HG03060 (cell line): ENCODE results near the gene MINDY1.

Experiments used
- ATAC-seq: cut with Tn5 transposase; IDR thresholded peaks from one replicate; pipeline ENCODE4 v1.9.1; 2021; ENCODE audit warnings: low read depth, moderate number of reproducible peaks; ENCODE audit not compliant: unreplicated experiment

Gene MINDY1

DNA sequence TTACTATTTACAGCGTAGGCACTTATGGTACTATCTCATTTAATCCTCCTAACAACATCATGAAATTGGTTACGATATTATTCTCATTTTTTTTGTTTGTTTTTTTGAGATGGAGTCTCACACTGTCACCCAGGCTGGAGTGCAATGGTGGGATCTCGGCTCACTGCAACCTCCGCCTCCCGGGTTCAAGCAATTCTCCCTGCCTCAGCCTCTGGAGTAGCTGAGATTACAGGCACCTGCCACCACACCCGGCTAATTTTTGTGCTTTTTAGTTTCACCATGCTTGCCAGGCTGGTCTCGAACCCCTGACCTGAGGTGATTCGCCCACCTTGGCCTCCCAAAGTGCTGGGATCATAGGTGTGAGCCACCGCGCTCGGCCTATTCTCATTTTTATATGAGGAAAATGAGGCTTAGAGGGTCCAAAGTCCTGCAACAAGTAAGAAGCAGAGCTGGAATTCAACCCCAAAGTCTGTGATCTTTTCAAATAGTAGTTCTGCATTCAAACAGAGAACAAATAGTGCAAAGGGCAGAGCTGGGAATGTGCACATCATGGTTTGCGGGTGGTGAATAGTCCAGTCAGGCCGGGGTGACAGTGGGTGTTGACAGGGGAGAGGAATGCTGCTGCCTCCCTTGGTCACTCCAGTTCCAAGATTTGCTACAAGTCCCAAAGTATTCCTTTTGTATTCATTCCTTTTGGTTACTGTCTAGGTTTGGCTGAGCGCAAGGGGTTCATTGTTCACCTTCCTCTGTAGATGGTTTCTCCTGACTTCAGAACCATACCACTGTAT, 6.2 kb upstream of the MINDY1 start:
- ATAC-seq: no peak

GRCh38 chr1:151011154-151011850, 4.6 kb upstream of the MINDY1 start:
- ATAC-seq: no peak

DNA sequence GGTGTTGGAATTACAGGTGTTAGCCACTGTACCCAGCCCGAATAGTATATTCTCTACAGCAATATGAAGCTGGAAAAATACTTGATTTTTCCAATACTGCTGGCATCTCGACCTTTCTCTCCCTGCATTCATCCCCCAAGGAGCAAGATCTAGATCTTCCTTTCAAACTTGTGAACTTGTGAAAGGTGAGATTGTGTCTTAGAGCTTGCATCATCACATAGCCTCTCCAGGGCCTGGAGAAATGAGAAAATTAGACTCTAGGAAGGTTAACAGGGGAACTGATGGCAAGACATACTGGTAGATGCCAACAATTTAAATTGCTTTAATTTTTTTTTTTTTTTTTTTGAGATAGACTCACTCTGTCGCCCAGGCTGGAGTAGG, 3.6 kb upstream of the MINDY1 start:
- no peak for ATAC-seq

GRCh38 chr1:151009674-151010345, 3.1 kb upstream of the MINDY1 start:
- ATAC-seq: no peak

DNA sequence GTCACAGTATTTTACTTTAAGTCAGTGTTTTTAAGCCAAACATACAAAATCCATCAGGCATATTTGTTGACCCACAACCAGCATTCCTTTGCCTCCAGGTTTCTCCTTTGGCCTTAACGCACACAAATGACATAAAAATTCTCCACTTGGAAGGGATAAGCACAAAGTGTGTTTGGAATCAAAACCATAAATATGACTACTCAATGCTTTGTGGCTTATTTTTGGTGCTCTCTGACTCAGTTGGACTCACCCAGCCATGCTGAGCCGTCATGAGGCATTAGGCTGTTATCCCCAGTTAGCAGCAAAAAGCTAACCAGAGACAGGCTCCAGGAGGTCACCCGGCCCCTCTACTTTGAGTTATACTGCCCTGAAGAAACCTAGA, 2.5 kb upstream of the MINDY1 start:
- ATAC-seq: no peak

DNA sequence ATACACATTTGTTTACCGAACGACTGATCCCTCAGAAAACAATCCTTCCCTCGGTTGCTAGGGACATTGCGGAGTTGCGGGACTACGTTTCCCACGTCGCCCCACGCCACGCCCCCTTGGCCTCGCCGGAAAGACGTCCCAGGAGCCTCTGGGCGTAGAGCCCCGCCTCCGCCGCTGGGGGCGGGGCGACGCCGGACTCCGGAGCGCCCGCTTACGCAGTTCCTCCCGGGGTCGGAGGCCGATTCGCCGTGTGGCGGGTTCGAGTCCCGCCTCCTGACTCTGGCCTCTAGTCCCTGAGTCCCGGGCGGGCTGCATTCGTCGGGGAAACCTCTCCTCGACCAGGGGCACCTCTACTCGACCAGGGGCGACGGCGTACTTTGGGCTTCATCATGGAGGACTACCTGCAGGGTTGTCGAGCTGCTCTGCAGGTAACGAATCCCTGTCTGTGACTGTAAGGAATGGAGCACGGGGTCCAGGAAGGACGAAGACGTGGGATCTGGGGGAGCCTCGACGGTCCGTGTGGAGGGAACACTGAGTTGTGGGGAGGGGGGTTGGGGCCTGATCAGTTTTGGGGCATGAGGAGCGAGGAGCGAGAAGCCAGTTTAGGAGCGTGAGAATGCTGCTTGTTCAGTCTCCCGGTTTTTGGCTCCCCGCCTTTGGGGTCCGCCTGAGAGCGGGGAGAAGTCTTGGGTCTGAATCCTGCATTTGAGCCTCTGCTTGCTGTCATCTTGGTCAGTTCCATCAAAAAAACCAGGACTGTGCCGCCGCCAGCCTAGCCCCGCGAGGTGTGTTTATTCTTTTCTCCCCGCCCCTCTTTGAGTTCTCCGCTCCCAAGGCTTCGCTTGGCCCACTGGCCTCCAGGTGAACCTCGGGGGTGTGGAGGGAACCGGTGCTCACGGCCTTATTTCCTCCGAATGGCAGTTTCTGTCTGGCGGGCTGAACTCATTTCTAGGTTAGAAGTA, 1.8 kb upstream of the MINDY1 start, which contains the start of gene PRUNE1:
TSS of gene PRUNE1 (plus strand) at position 206 of the 962 bp plus-strand sequence. CDS start at position 390, 184 bp downstream.
- no peak for ATAC-seq

GRCh38 chr1:151007853-151008243, 1.1 kb upstream of the MINDY1 start:
- no peak for ATAC-seq

DNA sequence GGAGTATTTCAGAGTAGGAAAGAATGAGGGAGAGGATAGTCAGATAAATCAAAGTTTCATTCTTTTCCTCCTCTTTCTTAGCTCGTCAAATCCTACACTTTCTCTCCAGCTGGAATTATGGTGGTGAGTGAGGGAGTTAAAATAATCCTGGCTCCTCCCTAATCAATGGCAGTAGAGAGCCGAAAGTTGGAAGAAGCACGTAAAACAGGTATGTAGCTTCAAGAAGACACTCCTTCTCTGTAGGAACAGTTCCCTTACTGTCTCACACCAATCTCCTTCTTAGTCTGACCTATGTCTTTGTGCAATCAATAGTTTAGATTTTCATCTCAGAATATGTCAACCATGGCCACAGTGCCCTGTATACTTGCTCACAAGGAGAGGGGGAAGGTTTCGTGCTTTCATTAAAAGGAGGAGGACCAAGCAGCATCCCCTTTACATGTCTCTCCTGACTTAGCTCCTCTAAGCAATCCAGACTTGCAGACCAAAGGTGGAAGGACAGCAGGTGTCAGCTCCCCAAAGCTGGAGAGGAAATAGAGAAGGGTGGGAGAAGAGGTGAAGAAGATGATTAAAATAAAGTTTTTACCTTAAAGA, 878 bp downstream of the MINDY1 start:
- no peak for ATAC-seq

DNA sequence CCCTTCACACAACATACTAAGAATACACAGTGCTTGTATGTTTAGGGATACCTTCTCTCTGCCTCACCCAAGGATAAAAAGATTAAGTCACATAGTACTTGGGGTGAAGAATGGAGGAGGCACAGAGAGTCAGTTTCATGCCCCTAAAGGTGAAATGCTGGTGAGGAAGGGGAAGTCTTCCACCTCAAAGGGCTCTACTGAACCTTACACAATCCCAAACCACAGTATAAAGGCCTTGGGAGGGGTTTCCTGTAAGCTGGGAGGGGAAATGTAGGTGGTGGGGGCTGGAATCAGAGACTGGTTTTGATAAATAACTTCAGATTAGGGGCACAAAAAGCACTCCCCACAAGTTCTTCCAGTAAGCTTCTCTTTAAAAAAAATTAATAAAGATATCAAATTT, 3.5 kb downstream of the MINDY1 start:
- no peak for ATAC-seq

GRCh38 chr1:151002611-151003010, 4.1 kb downstream of the MINDY1 start:
- ATAC-seq: no peak

GRCh38 chr1:151002051-151002450, 4.7 kb downstream of the MINDY1 start:
- no peak for ATAC-seq

DNA sequence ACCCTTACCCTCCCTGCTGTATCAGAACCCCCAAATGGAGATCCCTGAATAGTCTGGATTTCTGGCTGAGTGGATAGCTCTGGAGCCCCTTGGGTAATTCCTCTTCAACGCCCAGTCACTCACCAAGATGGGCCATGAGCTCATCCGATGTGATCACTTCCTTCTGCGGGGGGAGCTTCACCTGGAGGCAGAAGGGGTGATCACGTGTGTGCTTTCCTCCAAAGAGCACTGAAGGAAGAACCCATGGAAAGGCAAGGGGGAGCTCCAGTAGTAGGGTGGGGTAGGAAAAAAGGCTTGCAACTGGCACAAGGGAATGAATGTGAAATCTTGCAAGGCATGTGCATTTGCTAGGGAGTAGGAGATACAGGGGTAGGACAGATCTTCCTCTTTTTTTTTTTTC, 5.1 kb downstream of the MINDY1 start:
- no peak for ATAC-seq

GRCh38 chr1:151000408-151000807, 6.3 kb downstream of the MINDY1 start:
- ATAC-seq: no peak

DNA sequence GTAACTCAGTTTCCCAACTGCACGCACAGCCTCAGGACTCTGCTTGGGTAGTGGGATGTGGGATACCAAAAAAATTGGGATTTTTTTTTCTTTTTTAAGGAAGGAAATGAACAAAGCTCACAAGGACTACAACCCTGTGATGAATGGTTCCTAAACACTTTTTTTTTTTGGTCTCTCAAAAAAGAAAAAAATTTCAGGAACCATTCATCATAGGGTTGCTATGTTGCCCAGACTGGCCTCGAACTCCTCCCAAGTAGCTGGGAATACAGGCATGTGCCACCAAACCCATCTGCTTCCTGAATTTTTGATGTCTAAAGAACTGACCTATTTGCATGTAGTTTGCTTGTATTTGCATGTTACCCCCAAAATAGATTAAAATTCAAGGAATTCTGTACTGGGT, 6.8 kb downstream of the MINDY1 start:
- ATAC-seq: no peak

DNA sequence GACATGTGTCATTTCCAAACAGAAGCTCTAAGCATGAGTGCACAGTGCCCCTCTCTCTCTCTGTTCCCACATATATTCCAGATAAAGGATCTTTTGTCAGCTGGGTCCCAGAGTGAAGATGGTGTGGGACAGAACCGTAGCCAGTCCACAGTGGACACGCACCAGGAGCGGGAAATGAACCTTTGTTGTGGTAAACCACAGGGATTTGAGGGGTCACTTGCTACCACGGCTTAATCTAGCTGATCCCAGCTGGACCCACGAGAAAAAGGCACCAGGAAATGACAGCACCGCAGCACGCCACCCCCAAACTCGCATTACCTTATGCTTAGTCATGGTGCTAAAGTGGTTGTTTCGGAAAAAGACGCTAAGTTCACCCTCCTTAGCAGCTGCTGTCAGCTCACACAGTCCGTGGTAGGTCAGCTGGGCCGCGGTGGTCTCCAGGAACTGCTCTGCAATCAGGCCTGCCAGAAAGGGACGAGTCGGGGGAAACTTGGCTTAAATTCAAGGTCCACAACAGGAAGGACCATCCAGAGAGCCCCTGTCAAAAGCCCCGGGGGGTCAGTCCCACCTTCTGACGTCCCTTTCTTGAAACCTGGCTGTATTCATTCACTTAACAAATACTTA, 7.5 kb downstream of the MINDY1 start:
- no peak for ATAC-seq

DNA sequence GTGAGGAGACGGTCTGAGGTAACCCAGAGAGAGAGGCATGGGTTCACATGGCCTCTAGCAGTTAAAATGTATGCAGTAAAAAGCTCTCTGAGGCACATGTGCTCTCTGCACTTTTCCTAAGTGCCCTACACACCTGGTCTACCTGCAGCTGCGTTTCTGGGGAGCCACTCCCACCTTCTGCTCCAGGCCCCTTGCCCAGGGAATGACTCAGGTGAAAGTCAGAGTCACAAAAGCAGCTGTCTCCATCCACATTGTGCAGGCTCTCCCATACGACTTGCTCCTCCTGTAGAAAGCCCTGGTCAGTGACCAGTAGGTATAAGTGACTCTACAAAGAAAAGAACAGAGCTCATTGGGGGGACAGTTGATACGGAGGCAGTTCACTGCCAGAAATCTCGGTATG, 8.8 kb downstream of the MINDY1 start:
- no peak for ATAC-seq

DNA sequence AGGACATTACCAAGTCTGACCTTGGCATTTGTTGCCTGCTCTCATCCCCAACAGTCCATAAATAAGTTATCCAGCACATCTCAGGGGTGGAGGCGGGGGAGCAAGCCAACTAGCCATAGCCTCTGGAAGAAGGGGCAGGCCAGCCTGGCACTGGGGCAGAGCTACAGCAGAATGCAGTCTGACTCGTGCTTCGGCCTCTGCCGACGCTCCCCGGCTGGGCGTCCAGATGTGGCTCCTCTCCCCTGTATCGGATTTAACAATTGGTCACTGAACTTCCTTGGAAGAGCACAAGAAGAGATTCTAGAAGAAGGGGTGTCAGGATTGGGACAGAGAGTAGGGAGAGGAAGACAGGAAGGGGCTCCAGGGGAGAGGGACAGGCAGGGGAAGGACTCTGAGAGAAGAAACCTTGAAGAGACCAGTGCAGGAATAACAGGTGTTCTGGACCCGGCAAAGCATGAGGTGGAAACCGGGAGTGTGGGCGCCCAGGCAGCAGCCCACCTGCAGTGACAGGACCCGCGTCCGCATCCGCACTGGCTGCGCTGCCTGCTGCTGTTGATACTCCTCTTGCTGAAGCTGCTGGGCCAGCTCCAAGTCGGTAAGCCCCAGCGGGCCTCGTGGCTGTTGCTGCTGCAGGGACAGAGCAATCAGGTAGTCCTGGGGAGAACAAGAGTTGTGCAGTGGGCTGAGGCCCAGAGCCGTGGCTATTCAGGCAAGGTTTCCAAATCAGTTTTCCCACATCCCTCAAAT, 9.4 kb downstream of the MINDY1 start:
- ATAC-seq: no peak

GRCh38 chr1:150995896-150996295, 10.8 kb downstream of the MINDY1 start:
- ATAC-seq: no peak

DNA sequence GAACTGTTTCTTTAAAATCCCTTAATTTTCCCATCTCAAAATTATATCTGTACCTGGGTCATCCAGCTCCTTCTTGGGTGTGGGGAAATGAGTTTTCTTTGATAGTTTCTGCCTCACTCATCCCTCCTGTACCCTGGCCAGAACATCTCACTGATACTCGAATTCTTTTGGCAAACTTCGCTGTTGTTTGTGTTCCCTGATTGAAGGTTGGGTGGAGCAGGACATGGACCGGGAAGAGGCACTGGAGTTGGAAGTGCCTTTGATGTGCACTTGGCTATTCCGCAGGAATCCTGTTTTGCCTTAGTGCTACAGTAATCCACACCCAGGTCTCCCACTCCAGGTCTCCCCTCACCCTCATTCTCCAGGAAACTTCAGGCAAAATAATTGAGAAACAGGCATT, 11.2 kb downstream of the MINDY1 start:
- no peak for ATAC-seq
